OCI-M1 (cell line): ENCODE results near the gene ZNF524.
"Not testable (repeated sequence)": the region's sequence is repeated elsewhere in the genome, so short reads cannot be mapped to it uniquely, and the experiment has no call there.

Experiments
- DNase-seq: peaks from one replicate; lab custom pipeline; 2025; lab: John Stamatoyannopoulos, UW

The ZNF524 gene, protein sequence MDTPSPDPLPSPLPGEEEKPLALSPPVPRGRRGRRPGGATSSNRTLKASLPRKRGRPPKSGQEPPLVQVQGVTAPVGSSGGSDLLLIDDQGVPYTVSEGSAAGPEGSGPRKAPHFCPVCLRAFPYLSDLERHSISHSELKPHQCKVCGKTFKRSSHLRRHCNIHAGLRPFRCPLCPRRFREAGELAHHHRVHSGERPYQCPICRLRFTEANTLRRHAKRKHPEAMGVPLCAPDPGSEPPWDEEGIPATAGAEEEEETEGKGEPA

DNA sequence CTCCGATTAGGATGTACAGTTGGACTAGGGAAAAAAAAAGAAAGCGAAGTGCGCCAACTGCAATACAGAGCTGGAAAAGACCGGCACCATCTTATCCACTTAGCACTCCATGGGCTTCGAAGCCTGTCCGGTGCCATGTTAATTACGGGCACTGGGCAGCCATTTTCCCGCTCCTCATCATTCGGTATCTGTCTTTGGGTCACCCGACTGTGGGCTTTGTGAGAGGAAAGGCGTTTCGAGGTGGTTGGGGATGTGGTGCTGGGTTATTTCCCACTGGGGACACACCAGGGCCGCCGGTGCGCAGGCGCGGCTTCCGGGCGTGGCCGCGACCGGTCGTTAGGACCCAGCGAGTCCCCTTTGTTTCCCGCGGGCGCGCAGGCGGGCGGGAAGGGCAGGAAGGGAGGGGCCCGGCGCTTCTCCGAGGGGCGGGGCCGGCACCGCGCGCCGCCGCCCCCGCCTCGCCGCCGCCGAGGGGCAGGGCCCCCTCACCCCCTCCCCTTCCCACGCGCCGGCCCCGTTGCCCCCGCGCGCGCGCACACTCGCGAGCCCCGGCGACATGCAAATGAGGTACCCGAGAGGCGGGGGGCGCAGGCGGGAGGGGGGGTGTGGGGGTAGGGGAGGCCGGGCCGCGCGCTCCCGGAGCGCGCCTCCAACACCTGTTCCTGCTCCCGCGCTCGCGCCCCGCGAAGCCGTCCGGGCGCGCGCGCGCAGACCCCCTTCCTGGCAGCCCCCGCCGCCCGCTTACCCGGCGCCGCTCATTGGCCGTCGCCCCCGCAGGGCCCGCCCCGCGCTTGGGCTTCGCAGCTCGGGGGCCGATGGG lies at the start of gene ZNF524:
Gene ZNF524 (plus strand): TSS at position 447 of the 820 bp plus-strand sequence. CDS start 1,825 bp downstream, outside the sequence.
- peak; percentile 98 for DNase-seq

DNA sequence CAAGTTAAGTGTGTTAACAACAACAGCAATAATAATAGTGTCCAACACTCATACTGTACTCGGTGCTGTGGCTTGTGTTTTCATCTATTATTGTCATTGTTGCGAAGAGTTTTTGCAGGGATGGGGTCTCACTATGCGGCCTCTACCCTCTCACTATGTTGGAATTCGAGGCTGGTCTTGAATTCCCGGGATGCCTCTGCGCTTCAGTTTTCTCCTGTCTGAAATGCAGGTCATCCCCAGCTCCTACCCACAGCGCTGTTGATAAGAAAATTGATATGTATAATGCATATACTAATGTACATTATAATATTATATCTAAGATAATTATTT lies 49.8 kb upstream of the ZNF524 start:
- DNase-seq = no peak

DNA sequence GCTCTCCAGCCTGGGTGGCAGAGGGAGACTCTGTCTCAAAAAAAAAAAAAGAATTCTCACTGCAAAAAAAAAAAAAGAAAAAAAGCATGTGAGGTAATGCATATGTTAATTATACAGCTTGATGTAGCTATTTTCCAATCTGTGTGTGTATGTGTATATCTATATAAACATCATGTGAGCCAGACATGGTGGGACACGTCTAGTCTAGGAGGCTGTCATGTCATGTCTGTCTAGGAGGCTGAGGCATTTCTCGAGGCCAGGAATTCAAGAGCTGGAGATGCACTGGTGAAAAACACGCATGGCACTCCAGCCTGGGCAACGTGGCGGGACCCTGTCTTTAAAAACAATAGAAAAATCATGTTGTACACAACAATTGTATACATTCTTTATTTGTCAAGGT lies 47.9 kb upstream of the ZNF524 start:
- no peak for DNase-seq

DNA sequence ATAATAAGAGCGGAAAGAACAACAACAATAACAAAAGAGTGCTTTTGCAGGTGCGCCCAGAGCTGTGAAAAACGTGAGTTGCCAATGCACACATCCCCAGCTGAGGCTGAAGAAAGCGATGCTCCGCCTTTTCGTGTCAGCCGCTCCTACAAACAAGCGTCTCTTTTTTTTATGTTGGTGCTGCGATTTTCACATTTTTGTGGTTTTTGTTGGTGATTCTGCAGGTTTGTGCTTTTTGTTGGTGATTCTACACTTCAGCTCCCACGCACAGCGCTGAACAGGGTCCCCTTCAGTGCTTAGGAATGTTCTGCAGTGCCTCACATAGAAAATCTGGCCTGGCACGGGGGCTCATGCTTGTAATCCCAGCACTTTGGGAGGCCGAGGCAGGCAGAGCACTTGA lies 47.5 kb upstream of the ZNF524 start:
- no peak for DNase-seq

DNA sequence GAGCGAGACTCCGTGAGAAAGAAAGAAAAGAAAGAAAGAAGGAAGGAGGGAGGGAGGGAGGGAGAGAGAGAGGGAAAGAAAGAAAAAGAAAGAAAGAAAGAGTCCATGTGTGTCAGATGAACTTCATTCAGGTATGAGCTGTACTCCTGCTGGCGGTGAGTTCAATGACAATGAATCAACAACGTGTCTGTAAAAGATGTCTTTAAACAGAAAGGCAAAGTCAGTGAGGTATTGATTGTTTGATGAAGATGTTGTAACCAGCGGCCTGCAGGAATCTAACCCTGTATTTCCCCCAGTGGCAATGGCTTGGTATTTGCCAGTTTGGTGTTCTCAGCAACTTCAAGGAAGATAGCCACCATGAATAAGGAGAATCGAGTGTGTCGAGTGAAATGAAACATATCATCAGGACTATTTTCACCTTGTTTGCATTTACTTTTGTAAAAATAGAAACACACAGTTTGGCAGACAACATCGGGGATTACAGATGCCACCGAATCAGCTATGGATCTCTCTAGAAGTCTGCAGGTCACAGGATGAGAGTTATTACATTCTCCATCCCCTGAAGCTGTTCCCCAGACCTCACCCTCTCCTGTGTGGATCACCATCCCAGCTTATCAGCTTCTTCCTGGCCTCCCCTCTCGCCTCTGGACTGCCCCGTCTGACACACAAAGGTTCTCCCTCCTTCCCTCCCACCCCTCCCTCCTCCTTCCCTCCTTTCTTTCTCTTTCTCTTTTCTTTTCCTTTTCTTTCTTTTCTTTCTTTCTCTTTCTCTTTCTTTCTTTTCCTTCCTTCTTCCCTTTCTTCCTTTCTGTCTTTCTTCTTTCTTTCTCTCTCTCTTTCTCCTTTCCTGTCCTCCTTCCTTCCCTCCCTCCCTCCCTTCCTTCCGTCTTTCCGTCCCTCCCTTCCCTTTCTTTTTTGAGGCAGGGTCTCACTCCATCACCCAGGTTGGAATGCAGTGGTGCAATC lies 46.6 kb upstream of the ZNF524 start:
- no peak for DNase-seq

DNA sequence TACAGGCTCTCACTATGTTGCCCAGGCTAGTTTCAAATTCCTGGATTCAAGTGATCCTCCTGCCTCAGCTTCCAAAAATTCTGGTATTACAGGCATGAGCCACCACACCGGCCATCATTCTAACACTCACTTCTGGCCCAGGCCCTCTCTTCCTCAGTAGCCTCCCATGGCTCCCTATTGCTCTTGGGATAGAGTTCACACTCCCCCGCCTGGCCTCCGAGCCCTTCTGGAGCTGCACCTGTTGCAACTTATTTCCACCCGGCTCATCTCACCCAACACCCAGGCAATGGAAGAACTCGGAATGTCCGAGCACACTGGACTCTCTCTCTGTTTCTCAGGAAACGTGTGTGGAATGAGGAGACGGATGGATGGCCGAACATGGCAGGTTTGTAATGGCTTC lies 45.8 kb upstream of the ZNF524 start:
- DNase-seq = no peak

DNA sequence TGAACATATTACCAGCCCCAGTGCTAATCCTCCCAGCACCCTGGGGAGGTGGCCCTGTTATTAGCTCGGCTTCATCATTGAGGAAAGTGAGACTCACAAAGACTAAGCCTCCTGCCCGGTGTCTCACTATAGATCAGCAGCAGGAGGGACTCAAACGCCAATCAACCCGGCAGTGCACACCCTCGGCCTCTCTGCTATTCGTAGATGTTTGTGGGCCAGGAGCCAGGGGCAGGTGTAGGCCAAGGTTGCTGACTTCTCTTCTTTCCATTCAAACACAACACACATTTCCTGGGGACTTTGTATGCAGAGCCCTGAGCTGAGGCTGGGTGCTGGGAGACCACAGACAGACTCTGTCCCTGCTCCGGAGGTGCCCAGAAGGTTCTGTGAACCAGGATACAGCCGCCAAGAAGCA lies 45.3 kb upstream of the ZNF524 start:
- DNase-seq = no peak

DNA sequence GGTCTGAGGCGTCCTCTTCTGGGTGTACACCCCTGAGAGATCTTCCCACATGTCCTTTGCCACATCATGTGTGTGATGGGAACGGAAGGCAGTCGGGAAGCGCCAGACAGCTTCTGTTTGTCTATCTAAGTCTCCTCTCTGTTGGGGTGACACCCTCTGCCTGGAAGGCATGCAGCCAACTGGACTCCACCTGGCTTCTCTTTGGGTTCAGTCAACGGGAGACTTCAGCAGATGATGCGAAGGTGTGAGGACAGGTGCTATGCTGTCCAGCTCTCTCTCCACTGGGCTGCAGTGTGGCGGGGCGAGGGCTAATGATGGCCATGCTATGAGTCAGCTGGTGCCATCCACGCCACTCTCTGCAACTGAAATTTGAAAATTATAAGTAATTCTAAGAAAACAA lies 40.4 kb upstream of the ZNF524 start:
- DNase-seq = no peak

DNA sequence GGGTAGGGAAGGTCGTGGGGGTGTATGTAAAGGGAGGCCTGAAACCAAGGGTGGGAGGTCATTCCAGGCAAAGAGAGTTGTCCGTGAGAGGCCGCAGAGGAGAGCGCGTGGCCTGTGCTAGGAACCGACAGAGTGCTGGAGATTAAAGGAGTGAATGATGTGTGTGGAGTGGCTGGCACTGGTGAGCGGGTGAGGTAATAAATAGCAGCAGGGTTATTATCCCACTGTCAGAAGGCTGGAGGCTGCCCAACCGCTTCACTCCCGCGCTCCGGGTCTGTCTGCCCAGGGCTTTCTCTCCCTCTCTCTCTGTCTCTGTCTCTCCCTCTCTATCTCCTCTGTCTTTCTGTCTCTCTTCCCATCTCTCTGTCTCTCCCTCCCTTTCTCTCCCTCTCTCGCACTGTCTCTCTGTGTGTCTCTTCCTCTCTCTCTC lies 36.8 kb upstream of the ZNF524 start:
- no peak for DNase-seq

DNA sequence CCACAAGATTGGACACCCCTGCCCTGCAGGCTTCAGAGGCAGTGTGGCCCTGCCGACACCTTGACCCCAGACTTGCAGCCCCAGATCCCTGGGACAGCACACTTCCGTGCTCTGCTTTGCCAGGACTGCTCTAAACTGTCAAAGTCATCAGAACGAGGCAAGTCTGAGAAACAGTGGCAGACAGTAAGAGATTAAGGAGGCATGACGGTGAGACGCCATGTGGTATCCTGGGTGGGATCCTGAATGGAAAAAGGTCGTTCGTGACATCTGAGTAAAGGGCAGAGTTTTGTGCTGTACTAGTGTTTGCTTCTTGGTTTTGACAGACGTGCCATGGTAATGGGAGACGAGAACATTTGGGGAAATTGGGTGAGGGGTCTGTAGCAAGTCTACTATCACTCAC lies 33.3 kb upstream of the ZNF524 start:
- no peak for DNase-seq

DNA sequence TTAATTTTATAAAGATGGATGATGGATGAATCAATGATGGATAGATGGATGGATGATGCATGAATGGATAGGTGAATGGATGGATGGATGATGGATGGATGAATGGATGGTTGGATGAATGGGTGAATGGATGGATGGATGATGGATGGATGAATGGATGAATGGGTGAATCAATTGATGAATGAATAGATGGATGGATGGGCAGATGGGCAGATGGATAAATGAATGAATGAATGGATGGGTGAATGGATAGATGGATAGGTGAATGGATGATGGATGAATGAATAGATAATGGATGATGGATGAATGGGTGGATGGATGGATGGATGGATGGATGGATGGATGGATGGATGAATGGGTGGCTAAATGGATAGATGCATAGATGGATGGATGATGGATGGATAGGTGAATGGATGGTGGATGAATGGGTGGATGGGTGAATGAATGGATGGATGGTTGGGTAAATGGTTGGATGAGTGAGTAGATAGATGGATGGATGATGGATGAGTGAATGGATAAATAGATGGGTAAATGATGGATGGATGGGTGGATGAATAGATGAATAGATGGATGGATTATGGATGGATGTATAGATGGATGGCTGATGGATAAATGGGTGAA lies 32.3 kb upstream of the ZNF524 start:
- DNase-seq = no peak

DNA sequence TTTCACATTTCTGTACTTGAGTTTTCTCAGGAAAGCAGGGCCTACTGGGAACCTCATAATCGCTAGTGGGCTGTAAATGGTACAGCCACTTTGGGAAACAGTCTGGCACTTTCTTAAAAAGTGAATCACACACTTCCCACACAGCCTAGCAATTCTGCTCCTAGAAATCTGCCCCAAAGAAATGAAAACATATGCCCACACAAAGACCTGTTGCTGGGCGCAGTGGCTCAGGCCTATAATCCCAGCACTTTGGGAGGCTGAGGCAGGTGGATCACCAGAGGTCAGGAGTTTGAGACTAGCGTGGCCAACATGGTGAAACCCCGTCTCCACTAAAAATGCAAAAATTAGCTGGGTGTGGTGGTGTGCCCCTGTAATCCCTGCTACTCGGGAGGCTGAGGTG lies 30.6 kb upstream of the ZNF524 start:
- not testable (repeated sequence) for DNase-seq

DNA sequence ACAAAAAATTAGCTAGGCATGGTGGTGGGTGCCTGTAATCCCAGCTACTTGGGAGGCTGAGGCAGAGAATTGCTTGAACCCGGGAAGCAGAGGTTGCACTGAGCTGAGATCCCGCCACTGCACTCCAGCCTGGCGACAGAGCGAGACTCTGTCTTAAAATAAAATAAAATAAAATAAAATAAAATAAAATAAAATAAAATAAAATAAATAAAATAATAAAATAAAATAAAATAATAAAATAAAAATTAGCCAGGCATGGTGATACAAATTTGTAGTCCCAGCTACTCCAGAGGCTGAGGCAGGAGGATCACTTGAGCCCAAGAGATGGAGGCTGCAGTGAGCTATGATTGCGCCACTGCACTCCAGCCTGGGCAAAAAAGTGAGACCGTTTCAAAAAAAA lies 26.2 kb upstream of the ZNF524 start:
- DNase-seq = not testable (repeated sequence)

DNA sequence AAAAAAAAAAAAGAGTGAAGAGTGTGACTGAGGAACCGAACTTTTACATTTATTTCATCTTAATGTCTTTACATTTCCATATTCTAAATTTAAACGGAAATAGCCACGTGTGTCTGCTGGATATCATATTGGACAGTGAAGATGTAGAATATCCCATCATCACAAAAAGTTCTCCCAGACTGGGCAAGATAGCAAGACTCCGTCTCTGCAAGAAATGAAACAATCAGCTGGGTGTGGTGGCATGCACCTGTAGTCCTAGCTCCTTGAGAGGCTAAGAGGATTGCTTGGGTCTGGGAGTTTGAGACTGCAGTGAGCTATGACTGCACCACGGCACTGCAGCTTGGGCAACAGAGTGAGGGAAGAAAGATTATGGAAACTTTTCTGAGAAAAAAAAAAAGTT lies 23.3 kb upstream of the ZNF524 start:
- DNase-seq = no peak

DNA sequence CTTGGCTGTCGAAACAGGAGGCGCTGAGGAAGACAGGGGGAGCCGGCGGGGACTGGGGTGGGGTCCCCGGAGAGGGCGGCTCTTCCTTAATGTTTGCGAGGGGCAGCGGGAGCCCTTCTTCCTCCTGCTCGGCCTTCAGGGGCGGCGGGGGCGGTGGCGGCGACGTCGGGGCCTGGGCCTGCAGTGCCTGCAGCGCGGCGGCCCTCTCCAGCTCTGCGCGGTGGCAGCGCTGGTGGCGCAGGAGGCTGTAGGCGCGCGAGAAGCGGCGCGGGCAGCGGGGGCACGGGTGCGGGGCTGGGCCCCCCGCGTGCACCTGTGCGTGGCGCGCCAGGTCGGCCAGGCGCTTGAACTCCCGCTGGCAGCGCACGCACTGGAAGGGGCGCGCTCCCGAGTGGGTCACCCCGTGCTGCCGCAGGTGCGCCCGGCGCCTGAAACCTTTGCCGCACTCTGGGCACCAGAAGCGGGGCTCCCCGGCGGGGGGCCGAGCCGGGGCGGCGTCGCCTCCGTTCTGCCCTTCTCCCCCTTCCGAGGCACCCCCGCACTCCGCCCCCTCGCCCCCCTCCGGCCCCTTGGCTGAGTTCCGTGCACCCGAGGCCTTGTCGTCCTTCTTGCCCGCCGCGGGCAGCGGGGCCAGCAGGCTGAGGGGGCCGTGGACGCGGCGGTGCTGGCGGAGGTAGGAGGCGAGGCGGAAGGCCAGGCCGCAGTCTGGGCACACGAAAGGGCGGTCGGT lies 21.9 kb upstream of the ZNF524 start:
- DNase-seq = no peak

DNA sequence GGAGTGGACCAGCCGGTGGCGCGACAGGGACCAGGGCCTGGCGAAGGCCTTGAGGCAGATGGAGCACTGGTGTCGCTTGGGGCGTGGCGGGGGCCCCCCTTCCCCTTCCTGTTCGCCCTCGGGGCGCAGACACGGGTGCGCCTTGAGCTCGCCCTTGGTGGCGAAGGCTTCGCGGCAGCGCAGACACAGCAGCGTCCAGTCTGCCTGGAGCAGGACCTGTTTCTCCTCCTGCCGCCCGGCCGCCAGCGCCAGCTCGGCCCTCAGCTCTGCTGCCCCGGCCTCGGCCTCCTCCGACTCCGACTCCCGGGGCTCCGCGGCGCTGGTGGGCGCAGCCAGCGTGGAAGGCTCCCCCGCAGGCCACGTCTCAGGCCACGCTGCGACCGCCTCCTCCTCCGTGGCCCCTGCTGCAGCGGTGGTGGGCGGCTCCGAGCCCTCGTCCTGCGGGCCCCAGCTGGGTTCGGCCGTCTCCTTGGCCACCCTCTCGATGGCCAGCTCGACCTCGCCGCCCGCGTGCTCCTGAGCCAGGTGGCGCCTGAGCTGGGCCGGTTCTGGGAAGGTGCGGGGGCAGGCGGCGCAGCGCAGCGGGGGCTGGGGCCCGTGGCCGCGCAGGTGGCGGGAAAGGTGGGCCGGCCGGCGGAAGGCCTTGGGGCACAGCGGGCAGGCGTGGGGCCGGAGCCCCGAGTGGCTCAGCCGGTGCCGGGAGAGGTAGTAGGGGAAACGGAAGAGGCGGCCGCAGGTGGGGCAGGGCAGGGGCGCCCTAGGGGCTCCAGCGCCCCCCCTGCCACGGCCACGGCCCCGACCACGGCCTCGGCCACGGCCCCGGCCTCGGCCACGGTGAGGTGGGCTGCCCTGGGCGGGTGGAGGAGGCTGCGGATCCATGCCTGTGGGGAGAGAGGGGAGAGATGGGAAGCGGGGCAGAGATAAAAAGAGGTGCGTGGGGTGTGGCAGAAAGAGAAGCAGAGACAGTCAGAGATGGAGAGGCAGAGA lies 21.0 kb upstream of the ZNF524 start:
- DNase-seq = no peak

DNA sequence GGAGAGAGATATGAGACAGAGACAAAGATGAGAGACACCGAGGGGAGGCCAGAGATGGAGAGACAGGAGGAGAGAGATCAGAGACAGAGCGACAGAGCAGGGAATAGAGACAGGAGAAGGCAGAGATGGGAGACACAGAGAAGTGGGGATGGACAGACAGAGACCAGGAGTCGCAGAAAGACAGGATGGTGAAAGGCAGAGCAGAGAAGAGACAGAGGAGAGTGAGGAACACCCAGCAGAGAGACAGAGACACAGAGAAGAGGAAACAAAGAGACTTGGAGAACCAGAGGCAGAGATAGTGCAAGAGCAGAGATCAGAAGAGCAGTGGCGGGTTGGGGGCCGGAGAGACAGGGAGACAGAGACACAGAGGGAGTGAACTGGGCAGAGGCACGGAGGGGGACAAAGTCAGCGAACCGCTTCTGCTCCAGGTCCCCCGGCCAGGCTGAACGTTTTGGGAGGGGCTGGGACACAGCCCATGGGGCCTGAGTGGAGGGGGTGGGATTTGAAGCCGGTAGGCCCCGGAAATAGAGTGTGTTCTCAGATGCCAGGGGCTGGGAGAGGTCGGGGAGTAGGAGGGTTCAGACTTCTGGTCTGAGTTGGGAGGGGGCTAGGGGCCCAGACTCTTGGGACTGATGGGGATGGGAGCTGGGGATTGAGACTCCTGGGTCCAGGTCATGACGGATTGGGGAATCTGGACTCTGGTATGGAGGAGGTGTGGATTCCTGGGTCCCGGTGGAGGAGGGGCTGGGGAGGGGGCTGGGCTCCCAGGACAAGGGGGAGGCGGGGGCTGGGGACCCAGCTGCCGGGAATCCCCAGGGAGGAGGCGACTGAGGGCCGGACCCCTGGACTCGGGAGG lies 20.1 kb upstream of the ZNF524 start:
- peak; percentile 32 for DNase-seq

DNA sequence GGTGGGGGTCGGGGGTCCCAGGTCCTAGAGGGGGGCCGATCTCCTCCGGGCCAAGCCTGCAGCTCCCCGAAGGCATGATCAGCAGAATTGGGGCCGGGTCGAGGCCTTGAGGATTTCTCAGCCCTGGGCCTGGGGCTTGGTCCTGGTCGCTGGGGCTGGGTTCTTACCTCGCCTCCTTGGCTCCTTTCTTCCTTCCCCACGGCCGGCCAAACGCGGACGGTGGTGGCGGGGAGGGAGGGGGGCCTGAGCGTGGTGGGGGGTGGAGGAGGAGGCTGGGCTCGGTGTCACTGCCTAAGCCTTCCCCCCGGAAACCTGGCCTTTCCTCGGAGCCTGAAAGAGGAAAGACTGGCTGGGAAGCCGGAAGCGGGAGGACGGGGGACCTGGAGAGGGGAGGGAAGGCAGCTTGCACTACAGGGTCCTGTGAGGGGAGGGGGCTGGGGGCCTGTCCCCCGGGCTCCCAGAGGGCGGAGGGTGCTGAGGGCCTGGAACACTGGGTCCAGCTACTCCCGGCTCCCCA lies 19.4 kb upstream of the ZNF524 start, which contains the start of gene ZNF579:
Gene ZNF579 (minus strand): TSS at position 221 of the 517 bp plus-strand sequence. CDS start 1,209 bp downstream, outside the sequence.
- peak; percentile 95 for DNase-seq
